Measurements from ENCODE around the gene CALHM2.

GRCh38 chr10:103457176-103457712 lies 5.1 kb upstream of the CALHM2 start:
- TF ChIP-seq CTCF (conservative IDR thresholded peaks at IDR 0.05; ENCODE audit: low read depth, low read length): no peak
- TF ChIP-seq CHD1 (IDR thresholded peaks at IDR 0.05; ENCODE audit: low read depth, low read length): no peak
- no peak for TF ChIP-seq SMC3 (IDR thresholded peaks at IDR 0.05; ENCODE audit: low read depth, low read length)
- TF ChIP-seq POLR2A (IDR thresholded peaks at IDR 0.05; ENCODE audit: low read depth, low read length): no peak
- no peak for TF ChIP-seq USF2 (IDR thresholded peaks at IDR 0.05; ENCODE audit: low read depth, low read length)
- TF ChIP-seq RCOR1 (IDR thresholded peaks at IDR 0.05; ENCODE audit: insufficient replicate concordance, low read length): no peak
- no peak for TF ChIP-seq RFX5 (IDR thresholded peaks at IDR 0.05; ENCODE audit: low read depth, low read length)
